Hepatic stellate cell (primary cell): ENCODE results near the gene ITPKC.
A peak's percentile ranks its signal among the peaks of the same experiment; 100 is the strongest.
"Not testable (repeated sequence)": the region's sequence is repeated elsewhere in the genome, so short reads cannot be mapped to it uniquely, and the experiment has no call there.

Source experiments
- DNase-seq: peaks from one replicate; pipeline ENCODE4 v3.0.0; 2011; ENCODE audit warnings: low spot score

The ITPKC gene

GRCh38 chr19:40768869-40769268 lies 52.0 kb downstream of the ITPKC start:
- no peak for DNase-seq

DNA sequence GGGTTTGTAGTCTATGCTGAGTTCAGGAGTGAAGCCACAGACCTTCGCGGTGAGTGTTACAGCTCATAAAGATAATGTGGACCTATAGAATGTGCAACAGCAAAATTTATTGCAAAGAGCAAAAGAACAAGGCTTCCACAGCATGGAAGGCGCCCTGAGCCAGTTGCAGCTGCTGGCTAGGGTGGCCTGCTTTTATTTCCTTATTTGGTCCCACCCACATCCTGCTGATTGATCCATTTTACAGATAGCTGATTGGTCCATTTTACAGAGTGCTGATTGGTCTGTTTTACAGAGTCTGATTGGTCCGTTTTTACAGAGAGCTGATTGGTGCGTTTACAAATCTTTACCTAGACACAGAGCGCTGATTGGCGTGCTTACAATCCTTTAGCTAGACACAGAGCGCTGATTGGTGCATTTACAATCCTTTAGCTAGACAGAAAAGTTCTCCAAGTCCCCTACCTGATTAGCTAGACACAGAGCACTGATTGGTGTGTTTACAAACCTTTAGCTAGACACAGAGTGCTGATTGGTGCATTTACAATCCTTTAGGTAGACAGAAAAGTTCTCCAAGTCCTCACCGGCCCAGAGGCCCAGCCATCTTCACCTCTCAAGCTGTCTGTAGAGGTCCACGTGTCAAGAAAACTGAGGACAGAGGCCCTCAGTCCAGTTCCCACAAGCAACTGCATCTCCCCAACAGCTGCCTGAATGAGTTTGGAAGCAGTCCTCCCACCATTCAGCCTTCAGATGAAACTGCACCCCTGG lies 54.4 kb downstream of the ITPKC start:
- DNase-seq, result not testable (repeated sequence)

DNA sequence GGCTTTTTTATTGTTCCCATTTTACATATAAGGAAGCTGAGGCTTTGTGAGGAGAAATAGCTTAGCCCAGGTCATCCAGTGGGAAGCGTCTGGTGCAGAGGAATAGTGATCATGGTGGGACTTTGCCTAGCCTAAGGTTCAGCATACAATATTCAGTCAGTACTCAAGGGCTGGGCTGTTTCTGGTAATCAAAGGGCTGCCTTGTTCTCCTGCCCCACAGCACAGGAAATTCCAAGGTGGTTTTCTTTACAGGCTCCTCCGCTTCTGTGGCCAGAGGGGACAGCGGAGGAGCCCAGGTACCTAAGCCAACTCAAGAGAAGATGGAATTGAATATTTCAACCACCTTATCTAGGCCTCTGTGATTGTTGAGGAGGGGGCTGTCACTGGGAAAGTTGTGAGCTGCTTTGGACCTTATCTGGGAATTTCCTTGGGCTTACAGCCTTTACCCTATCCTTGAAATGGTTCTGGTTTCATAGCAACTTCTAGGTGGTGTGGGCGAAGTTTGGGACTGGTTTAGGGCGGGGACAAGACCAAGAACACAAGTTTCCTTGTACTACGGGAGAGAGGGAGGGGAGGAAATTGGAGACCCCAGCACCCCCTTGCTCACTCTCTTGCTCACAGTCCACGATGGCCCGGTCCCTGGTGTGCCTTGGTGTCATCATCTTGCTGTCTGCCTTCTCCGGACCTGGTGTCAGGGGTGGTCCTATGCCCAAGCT lies 58.2 kb downstream of the ITPKC start, which contains the start of gene MIA:
TSS of gene MIA (plus strand) at position 606 of the 716 bp plus-strand sequence. CDS start at position 628, 22 bp downstream.
- DNase-seq, result no peak

DNA sequence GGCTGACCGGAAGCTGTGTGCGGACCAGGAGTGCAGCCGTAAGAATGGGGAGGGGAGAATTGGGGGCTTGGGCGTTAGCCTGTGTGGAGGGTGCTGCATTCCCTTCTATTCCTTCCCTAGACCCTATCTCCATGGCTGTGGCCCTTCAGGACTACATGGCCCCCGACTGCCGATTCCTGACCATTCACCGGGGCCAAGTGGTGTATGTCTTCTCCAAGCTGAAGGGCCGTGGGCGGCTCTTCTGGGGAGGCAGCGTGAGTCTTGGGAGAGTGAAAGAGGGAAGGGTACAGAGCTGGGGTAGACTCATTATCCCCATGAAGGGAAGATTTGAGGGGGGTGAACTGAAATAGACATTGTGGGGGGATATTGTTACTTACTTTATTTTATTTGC lies 58.7 kb downstream of the ITPKC start:
- no peak for DNase-seq

DNA sequence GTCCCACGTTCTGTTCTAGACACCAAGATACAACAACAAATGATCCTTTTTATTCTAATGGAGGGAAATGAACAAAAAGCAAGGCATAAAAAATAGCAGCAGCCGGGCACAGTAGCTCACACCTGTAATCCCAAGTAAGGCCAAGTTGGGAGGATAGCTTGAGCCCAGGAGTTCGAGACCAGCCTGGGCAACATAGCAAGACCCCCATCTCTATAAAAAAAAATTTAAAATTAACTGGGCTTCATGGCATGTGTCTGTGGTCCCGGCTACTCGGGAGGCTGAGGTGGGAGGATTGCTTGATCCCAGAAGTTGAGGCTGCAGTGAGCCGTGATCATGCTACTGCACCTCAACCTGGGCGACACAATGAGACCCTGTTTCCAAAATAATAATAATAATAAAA lies 59.5 kb downstream of the ITPKC start:
- no peak for DNase-seq

DNA sequence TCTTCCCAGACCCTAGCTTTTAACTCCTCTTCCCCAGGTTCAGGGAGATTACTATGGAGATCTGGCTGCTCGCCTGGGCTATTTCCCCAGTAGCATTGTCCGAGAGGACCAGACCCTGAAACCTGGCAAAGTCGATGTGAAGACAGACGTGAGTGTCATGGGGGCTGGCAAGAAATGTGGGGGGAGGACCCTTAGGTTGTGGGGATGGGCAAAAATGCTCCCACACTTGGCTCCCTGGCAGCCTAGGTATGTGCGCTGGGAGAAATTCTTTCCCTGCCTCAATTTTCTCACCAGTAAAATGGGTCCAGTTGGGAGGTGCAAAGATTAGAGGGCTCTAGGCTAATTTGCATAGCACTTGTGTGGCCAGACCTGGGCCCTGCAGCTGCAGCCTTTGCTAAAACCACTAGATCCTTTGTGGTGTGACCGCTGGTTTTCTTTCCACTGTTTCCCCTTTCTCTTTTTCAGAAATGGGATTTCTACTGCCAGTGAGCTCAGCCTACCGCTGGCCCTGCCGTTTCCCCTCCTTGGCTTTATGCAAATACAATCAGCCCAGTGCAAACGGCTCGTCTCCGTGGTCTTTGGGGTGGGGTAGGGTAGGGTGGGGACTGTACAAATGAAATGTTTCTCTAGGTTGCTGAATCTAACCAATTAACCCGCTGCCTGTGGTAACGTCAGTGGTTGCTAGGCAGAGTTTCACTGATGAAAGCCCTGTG lies 60.2 kb downstream of the ITPKC start:
- DNase-seq, result peak; percentile 87

DNA sequence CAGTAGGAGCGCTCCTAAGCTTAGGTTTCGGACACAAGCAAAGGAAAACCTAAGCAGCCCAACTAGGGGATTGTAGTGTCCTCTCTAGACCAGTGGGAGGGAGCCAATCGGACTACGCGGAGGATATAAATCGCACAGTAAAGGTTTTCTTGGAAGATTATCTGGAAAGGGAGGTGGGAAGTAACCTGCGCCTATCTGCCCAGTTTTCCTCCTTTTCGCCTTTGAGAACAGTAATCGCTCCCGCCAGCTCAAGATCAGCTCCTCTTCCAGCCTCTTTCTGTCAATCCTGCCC lies 60.7 kb downstream of the ITPKC start:
- no peak for DNase-seq

DNA sequence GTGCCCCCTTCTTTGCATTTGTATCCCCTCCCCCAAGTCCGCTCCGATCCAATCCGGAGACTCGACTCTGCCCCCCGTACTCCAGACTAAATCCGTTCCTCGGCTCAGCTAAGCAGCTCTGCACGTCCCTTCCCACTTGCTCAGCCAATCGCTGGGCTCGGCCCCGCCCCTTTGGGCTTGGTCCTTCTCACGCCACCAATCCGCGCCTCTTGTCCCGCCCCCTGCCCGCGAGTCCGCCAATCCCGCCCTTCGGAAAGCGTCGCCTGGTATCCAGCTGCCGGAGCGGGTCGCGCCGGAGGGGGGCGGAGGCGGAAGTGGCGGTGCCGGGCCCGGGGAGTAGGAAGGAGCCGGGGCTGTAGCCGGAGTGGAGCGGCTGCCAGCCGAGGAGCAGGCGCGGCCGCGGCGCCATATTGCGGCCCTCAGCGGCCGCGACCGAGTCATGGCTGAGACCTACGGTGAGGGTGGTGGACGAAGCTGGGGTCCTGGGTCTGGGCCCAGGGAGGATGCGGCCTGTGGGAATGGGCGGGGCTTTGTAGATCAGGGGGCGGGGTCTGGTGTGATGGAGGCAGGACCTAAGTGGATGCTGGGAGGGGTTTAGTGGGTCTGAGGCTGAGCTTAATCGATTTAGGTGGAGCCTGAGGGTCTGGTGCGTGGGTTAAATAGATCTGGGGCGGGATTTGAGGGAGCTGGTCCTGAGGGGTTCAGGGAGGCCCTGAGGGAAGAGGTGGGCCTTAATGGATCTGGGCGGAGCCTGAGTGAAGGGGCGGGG lies 61.2 kb downstream of the ITPKC start, which contains the start of gene RAB4B:
TSS of gene RAB4B (plus strand) at position 311 of the 769 bp plus-strand sequence. CDS start at position 440, 129 bp downstream.
- DNase-seq, result peak; percentile 98

DNA sequence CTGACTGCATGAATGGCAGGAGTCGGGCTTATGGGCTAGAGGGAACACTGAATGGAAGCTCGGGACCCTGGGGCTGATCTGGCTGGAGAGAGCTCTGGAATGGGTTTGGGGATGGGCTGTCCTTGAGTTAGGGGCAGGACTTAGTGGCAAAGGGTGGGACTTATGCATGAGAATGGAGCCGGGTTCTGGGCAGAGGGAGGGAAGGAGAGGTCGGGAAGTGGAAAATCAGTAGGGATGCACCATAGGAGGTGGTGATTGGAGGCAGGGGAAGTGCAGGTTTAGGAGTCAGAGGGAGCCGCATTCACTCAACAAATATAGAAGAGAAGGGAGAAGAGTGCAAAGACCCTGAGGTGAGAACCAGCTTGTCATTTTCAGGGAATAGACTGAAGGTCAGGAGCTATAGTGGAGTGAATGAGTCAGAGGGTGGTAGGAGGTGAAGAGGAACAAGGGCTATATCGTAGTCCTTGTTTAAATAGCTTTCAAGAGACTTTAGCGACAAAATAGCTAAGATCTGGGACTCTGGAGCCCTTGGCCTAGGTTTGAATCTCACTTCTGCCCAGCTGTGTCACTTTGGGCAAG lies 61.9 kb downstream of the ITPKC start:
- no peak for DNase-seq

- DNase-seq, result no peak
These were observed 63.7 kb downstream of the ITPKC start for GRCh38 chr19:40780582-40780981.

DNA sequence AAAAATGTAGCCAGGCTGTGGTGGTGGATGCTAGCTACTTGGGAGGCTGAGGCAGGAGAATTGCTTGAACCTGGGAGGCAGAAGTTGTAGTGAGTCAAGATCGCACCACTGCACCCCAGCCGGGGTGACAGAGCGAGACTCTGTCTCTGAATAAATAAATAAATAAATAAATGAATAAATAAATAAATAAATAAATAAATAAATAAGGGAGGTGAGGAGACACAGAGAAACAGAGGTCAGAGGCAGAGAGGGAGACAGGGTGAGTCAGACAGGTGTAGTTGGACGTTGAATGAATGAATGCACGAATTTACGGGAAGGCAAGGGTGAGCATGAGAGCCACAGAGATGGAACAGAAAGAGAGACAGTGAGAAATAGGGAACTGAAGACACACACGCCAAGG lies 64.2 kb downstream of the ITPKC start:
- DNase-seq, result no peak

GRCh38 chr19:40783711-40784110 lies 66.8 kb downstream of the ITPKC start:
- no peak for DNase-seq

- not testable (repeated sequence) for DNase-seq
These were observed 67.2 kb downstream of the ITPKC start for GRCh38 chr19:40784146-40784545.

GRCh38 chr19:40785526-40785925 lies 68.6 kb downstream of the ITPKC start:
- no peak for DNase-seq

GRCh38 chr19:40786060-40787037 lies 69.4 kb downstream of the ITPKC start:
- no peak for DNase-seq
